GM23248 (cell line): ENCODE data around the gene SLC35G2. TPM values are rescaled to one million over a fixed set of nuclear protein-coding genes. Genes with fewer than 3 reads are reported as not detected.

Experiments
- DNase-seq: peaks from one replicate; pipeline ENCODE4 v3.0.0-alpha.2; 2015
- H2AFZ ChIP-seq: fragments of 200-600 bp; sonication (generic); 2 replicates; pipeline ENCODE4 v1.6.1; 2016; ENCODE audit warnings: antibody characterized with exemption
- H3F3A ChIP-seq: fragments of 200-600 bp; sonication (generic); 2 replicates; pipeline ENCODE4 v1.6.1; 2016; ENCODE audit warnings: mild to moderate bottlenecking, antibody characterized with exemption, mixed run types; ENCODE audit not compliant: insufficient read depth
- H3K27ac ChIP-seq: fragments of 200-600 bp; sonication (generic); 2 replicates; pipeline ENCODE4 v1.5.1; 2016; ENCODE audit warnings: mild to moderate bottlenecking
- H3K27me3 ChIP-seq: fragments of 200-600 bp; sonication (generic); replicated peaks from 2 replicates; pipeline ENCODE4 v1.6.1; 2016; ENCODE audit warnings: mild to moderate bottlenecking; ENCODE audit not compliant: insufficient read depth
- H3K36me3 ChIP-seq: fragments of 200-600 bp; sonication (generic); 2 replicates; pipeline ENCODE4 v1.6.1; 2016; ENCODE audit warnings: low read depth, mild to moderate bottlenecking
- H3K4me1 ChIP-seq: fragments of 200-600 bp; sonication (generic); 2 replicates; pipeline ENCODE4 v1.6.1; 2016; ENCODE audit warnings: mild to moderate bottlenecking; ENCODE audit not compliant: insufficient read depth
- H3K4me2 ChIP-seq: fragments of 200-600 bp; sonication (generic); one replicate; pipeline ENCODE4 v1.6.1; 2016; ENCODE audit warnings: mild to moderate bottlenecking; ENCODE audit not compliant: unreplicated experiment
- H3K4me3 ChIP-seq: fragments of 200-600 bp; sonication (generic); 2 replicates; pipeline ENCODE4 v1.5.1; 2016; ENCODE audit warnings: mild to moderate bottlenecking
- H3K79me2 ChIP-seq: fragments of 200-600 bp; sonication (generic); 2 replicates; pipeline ENCODE4 v1.6.1; 2016; ENCODE audit warnings: mild to moderate bottlenecking; ENCODE audit not compliant: insufficient read depth
- H3K9ac ChIP-seq: fragments of 200-600 bp; sonication (generic); 2 replicates; pipeline ENCODE4 v1.6.1; 2016; ENCODE audit warnings: mild to moderate bottlenecking
- H3K9me2 ChIP-seq: fragments of 200-600 bp; sonication (generic); 2 replicates; pipeline ENCODE4 v1.6.1; 2016; ENCODE audit warnings: mixed run types, mild to moderate bottlenecking, moderate library complexity; ENCODE audit not compliant: insufficient read depth
- H3K9me3 ChIP-seq: fragments of 200-600 bp; sonication (generic); one replicate; pipeline ENCODE4 v1.6.1; 2017; ENCODE audit warnings: low read depth
- H4K20me1 ChIP-seq: fragments of 200-600 bp; sonication (generic); 2 replicates; pipeline ENCODE4 v1.6.0; 2016; ENCODE audit not compliant: insufficient read depth
- EZH2 ChIP-seq: fragments of 200-600 bp; sonication (generic); IDR thresholded peaks from 2 replicates; pipeline ENCODE4 v1.6.1; 2018; ENCODE audit warnings: antibody characterized with exemption, mild to moderate bottlenecking; ENCODE audit not compliant: insufficient read depth, poor library complexity, severe bottlenecking
- EZH2phosphoT487 ChIP-seq: fragments of 200-600 bp; sonication (generic); IDR thresholded peaks from 2 replicates; pipeline ENCODE4 v1.6.1; 2018; ENCODE audit warnings: antibody characterized with exemption, moderate library complexity, mild to moderate bottlenecking, low read depth; ENCODE audit not compliant: insufficient read depth
- WGBS, 2 experiments: methylation state at CpG; one replicate each; pipeline ENCODE4 v1.1.6; 2015 to 2017; ENCODE audit warnings: low lambda C conversion rate in 2 of 2, low coverage in 1 of 2; ENCODE audit errors: missing lambda C conversion rate in 2 of 2; 5-methylcytosine and 5-hydroxymethylcytosine counted together
- in situ Hi-C: fragments of 300-500 bp; cut with MboI; formaldehyde crosslinking; loops from 2 replicates; pipeline ENCODE4 v1.15.0; 2020
- polyA plus RNA-seq: library from polyadenylated mRNA; unstranded; fragments of >200 nt; fragmentation: Nextera tagmentation; extraction: Ambion mirVana; gene quantifications from 2 replicates; pipeline ENCODE4 v1.2.1, GENCODE V29; 2016
- total RNA-seq: library from RNA; depleted of rRNA; stranded (reverse); fragments of >200 nt; shearing (Covaris generic); gene quantifications from 2 replicates; pipeline ENCODE4 v1.2.3, GENCODE V29; 2014

Gene SLC35G2
- total and polyA plus RNA-seq, 2 experiments from 2014 or later, result 9.4 to 10.8 TPM

DNA sequence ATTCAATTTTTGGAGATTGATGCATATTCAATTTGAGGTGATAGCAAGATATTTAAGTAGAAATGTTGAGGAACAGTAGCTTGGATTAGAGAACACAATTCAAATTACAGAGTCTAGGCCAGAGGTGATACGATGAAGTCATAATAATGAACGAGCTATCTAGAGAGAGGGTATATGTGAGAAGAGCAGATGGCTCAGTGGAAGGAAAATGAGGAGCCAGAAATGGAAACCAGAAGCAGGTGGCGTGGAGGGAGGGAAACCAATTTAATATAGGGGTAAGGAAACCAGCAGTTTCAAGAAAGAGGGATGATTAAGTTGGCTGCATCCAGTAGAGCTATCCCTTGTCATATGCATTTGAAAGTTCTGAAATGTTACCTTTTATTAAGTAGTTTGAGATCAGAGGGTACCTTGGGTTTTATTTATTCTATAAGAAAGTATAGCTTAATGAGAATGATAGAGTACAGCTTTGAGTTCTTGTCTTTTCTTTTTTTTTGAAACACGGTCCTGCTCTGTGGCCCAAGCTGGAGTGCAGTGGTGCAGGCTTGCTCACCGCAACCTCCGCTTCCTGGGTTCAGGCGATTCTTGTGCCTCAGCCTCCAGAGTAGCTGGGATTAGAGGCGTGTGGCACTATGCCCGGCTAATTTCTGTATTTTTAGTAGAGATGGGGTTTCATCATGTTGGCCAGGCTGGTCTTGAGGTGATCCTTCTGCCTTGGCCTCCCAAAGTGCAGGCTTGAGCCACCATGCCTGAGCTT lies 65.2 kb downstream of the SLC35G2 start:
- no peak for DNase-seq
- no peak overlapping the region for H3K4me3 ChIP-seq
- H3K4me2 ChIP-seq, result no peak overlapping the region
- in situ Hi-C loops, result no loop called here
- 0 out of 2 replicates have a peak, but pooled peaks cover 14% of the 10 kb centered on the region for H3F3A ChIP-seq
- no peak for TF ChIP-seq EZH2phosphoT487
- TF ChIP-seq EZH2, result no peak
- H3K79me2 ChIP-seq, result peaks cover 99% of the 10 kb centered on the region
- peaks cover 19% of the 10 kb centered on the region; the same call in 1 of the 2 replicates for H4K20me1 ChIP-seq
- WGBS, 2 experiments, result 87 to 90% methylated on average over 9 of the region's 9 CpGs
- no peaks in the 10 kb centered on the region for H3K36me3 ChIP-seq
- no peaks in the 10 kb centered on the region for H3K9me2 ChIP-seq
- no peak overlapping the region for H3K9ac ChIP-seq
- H2AFZ ChIP-seq, result no peak overlapping the region
- H3K27ac ChIP-seq, result no peak overlapping the region
- no peaks in the 10 kb centered on the region for H3K27me3 ChIP-seq
- H3K4me1 ChIP-seq, result no peaks in the 10 kb centered on the region
- no peaks in the 10 kb centered on the region for H3K9me3 ChIP-seq

DNA sequence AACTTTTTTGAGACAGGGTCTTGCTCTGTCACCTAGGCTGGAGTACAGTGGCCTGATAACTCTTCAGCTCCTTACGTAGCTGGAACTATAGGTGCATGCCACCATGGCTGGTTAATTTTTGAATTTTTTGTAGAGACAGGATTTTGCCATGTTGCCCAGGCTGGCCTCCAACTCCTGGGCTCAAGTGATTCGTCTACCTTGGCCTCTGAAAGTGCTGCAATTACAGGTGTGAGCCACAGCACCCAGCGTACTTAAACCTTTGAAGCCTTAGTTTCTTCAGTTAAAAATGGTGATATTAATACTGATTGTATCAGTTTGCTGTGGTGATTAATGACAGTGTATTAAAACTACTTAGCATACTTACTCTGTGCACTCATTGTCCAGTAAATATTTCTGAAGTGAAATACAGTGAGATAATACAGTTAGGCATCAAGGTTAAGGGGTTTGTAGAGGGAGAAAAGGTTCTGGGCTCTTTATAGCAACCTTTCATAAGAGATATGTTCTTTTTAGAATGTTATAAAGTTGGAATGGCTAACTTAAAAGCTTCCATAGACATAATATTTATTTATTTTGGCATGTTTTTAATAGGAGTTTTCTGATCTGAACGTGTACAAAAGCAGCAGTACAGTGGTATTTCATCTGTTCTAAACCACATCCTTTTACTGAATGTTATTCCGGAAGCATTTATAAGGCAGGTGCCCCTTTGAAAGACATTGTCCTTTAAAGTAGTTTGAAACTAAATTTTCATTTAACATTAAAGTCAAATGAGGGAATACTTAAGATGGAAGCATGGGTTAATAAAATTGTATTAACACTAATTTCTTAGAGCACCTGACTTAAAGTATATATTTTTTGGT lies 66.7 kb downstream of the SLC35G2 start:
- in situ Hi-C loops, result no loop called here
- H3K36me3 ChIP-seq, result no peaks in the 10 kb centered on the region
- H3K4me3 ChIP-seq, result no peak overlapping the region
- H3K9ac ChIP-seq, result no peak overlapping the region
- TF ChIP-seq EZH2phosphoT487 (no peak), EZH2 (no peak)
- no peaks in the 10 kb centered on the region for H3K27me3 ChIP-seq
- H3K79me2 ChIP-seq, result peaks cover 98% of the 10 kb centered on the region
- H3K9me3 ChIP-seq, result no peaks in the 10 kb centered on the region
- H3F3A ChIP-seq, result 0 out of 2 replicates have a peak, but pooled peaks cover 14% of the 10 kb centered on the region
- H3K4me2 ChIP-seq, result no peak overlapping the region
- WGBS, 2 experiments, result 72 to 73% methylated on average over 5 of the region's 5 CpGs
- DNase-seq, result no peak
- H3K27ac ChIP-seq, result no peak overlapping the region
- no peaks in the 10 kb centered on the region for H3K4me1 ChIP-seq
- H2AFZ ChIP-seq, result no peak overlapping the region
- H3K9me2 ChIP-seq, result no peaks in the 10 kb centered on the region
- H4K20me1 ChIP-seq, result peaks cover 19% of the 10 kb centered on the region; the same call in 1 of the 2 replicates

DNA sequence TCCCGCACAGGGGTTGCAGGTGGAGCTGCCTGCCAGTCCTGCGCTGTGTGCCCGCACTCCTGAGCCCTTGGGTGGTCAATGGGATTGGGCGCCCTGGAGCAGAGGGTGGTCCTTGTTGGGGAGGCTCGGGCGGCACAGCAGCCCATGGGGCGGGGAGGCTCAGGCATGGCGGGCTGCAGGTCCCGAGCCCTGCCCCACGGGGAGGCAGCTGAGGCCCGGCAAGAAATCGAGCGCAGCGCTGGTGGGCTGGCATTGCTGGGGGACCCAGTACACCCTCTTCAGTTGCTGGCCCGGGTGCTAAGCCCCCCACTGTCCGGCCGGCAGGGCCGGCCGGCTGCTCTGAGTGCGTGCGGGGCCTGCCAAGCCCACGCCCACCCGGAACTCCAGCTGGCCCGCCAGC lies 71.0 kb downstream of the SLC35G2 start:
- Histone ChIP-seq H3K4me3 (no peak overlapping the region), H3K27ac (no peak overlapping the region), H3F3A (0 out of 2 replicates have a peak, but pooled peaks cover 16% of the 10 kb centered on the region), H3K36me3 (no peaks in the 10 kb centered on the region), H3K4me2 (no peak overlapping the region), H2AFZ (no peak overlapping the region), H3K27me3 (no peaks in the 10 kb centered on the region), H4K20me1 (0 out of 2 replicates have a peak, but pooled peaks cover 4% of the 10 kb centered on the region), H3K79me2 (peaks cover 98% of the 10 kb centered on the region), H3K9me2 (no peaks in the 10 kb centered on the region), H3K9ac (no peak overlapping the region), H3K4me1 (peaks cover 12% of the 10 kb centered on the region), H3K9me3 (no peaks in the 10 kb centered on the region)
- no peak for TF ChIP-seq EZH2
- no peak for TF ChIP-seq EZH2phosphoT487
- WGBS, 2 experiments, result 85 to 93% methylated on average over 17 to 20 of the region's 24 CpGs
- in situ Hi-C loops, result no loop called here
- no peak for DNase-seq

DNA sequence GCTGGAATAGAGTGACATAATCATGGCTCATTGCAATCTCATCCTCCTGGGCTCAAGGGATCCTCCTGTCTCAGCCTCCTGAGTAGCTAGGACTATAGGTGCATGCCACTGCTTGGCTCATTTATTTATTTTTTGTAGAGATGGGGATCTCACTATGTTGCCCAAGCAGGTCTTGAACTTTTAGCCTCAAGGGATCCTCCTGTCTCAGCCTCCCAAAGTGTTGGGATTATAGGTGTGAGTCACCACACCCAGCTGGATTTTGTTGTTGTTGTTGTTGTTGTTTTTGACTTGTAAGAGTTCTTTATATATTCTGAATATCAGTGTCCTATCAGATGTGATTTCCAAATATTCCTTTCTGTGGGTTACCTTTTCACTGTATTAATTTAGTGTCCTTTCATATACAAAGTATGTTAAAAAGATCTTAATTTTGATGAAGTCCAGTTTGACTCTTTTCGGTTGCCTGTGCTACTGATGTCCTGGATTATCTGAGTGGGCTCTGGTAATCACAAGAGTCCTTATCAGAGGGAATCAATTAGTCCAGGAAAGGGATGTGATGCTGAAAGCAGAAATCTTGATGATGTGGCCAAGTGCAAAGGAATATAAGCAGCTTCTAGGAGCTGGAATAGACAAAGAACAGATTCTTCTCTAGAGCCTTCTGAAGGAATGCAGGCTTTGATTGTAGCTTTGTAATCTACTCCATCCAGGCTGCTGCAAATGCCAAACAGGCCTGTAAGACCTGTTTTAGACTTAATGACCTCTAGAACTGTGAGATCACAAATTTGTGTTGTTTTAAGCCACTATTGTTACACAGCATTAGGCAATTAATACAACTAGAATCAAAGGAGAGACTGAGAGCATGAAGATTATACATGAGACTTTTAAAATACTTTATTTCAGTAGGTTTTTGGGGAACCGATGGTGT lies 73.3 kb downstream of the SLC35G2 start:
- TF ChIP-seq EZH2phosphoT487 (no peak), EZH2 (no peak)
- Histone ChIP-seq H2AFZ (no peak overlapping the region), H3K4me1 (peaks cover 12% of the 10 kb centered on the region), H3K27ac (no peak overlapping the region), H3K9me3 (no peaks in the 10 kb centered on the region), H3K4me2 (no peak overlapping the region), H3K36me3 (no peaks in the 10 kb centered on the region; the same call in 1 of the 2 replicates), H3K4me3 (no peak overlapping the region), H3K27me3 (no peaks in the 10 kb centered on the region), H4K20me1 (no peaks in the 10 kb centered on the region), H3K9ac (no peak overlapping the region), H3K79me2 (peaks cover 99% of the 10 kb centered on the region), H3K9me2 (no peaks in the 10 kb centered on the region), H3F3A (0 out of 2 replicates have a peak, but pooled peaks cover 12% of the 10 kb centered on the region)
- DNase-seq, result no peak
- 50% methylated on average over 2 of the region's 2 CpGs for WGBS, 2 experiments
- in situ Hi-C loops, result no loop called here
